IPS-18a (cell line): ENCODE data around the gene GPR119.
"Not testable (repeated sequence)": the region's sequence is repeated elsewhere in the genome, so short reads cannot be mapped to it uniquely, and the experiment has no call there.

Source experiments
- H3K27ac ChIP-seq: one replicate; pipeline ENCODE4 v1.5.1; 2013; ENCODE audit warnings: low read length
- H3K27me3 ChIP-seq: one replicate; pipeline ENCODE4 v1.6.1; 2013; ENCODE audit warnings: mild to moderate bottlenecking, low read length; ENCODE audit not compliant: control insufficient read depth, insufficient read depth
- H3K36me3 ChIP-seq: one replicate; pipeline ENCODE4 v1.6.1; 2013; ENCODE audit warnings: low read depth, low read length; ENCODE audit not compliant: control insufficient read depth
- H3K4me1 ChIP-seq: one replicate; pipeline ENCODE4 v1.6.1; 2013; ENCODE audit warnings: low read depth, low read length; ENCODE audit not compliant: control insufficient read depth
- H3K4me3 ChIP-seq: one replicate; pipeline ENCODE4 v1.5.1; 2013; ENCODE audit warnings: low read length
- H3K9ac ChIP-seq: one replicate; pipeline ENCODE4 v1.6.1; 2013; ENCODE audit warnings: mild to moderate bottlenecking, low read length, moderate library complexity
- H3K9me3 ChIP-seq: one replicate; pipeline ENCODE4 v1.6.1; 2013; ENCODE audit warnings: low read depth, low read length; ENCODE audit not compliant: control insufficient read depth

The GPR119 gene

DNA sequence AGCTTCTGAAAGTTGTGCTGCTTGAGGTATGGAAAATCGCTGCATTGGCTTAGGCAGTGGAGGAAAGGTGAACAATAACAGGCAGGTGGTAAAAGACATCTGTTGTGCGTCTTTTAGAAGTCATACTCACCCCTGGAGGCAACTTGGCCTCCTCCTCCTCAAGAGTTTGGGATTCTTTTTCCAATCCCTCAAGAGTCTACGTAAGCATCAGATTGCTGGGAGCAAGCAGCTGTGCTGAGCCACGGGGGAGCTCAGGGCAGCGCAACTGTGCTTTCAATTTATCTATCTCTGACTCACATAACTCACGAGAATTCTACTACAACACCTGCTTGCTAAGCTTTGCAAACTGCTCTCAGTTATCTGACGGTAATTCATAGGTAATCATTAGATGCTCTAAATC, 9.9 kb upstream of the GPR119 start:
- H3K36me3 ChIP-seq = no peaks in the 10 kb centered on the region
- no peaks in the 10 kb centered on the region for H3K27me3 ChIP-seq
- no peak overlapping the region for H3K27ac ChIP-seq
- H3K9me3 ChIP-seq = peaks cover 6% of the 10 kb centered on the region
- no peak overlapping the region for H3K4me3 ChIP-seq
- H3K9ac ChIP-seq = no peak overlapping the region
- no peaks in the 10 kb centered on the region for H3K4me1 ChIP-seq

DNA sequence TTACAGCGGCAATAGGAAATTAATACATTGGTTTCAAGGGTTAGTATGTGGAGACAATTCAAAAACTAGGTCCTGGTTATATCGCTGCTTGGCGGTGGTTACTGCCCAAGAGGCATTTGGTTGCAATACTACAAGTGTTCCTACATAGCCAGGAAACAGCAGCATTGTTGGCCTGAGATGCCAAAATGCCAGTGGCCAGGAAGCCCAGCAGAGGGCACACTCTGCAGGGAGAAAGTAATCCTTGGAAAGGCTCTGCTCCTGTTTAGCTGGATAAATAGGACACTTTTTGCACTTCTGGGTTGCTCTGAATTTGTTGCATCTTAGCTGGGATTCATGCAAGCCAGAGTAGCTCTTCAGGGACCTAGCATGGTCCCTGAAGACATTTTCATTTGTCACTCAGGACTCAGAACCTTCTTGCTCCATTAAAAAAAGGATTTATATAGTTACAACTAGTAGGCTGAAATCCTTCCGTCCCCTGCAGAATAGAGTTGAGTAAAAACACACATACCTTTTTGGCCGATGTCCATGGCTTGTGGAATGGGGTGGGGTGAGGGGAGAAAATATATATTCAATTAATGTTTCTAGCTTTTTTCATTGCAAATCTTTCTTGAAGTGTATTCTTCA, 8.1 kb upstream of the GPR119 start:
- Histone ChIP-seq H3K27me3 (no peaks in the 10 kb centered on the region), H3K4me3 (no peak overlapping the region)

DNA sequence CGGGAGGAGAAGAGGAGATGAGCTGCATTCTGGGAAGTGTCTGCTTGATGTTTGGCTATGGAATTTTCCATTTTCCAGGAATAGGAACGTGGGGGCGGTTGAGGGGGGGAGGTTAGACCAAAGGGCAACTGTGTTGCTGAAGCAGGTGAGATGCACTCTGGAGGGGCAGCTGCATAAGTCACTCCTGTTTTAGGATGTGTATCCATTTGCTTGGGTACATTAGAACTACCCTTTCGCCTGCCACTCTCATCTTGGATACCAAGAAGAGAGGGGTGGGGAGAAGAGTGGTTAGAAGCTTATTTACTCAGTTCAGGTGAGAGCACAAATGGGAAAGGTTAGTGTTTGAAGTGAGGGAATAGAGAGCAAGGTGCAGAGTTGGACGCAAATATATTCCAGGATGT, 934 bp upstream of the GPR119 start:
- no peaks in the 10 kb centered on the region for H3K36me3 ChIP-seq
- peaks cover 11% of the 10 kb centered on the region for H3K9me3 ChIP-seq
- H3K27ac ChIP-seq = no peak overlapping the region
- no peaks in the 10 kb centered on the region for H3K4me1 ChIP-seq
- H3K9ac ChIP-seq = no peak overlapping the region
- no peaks in the 10 kb centered on the region for H3K27me3 ChIP-seq
- no peak overlapping the region for H3K4me3 ChIP-seq

More for the DNA sequence above, 8.1 kb upstream of the GPR119 start:
- Histone ChIP-seq H3K4me1 (no peaks in the 10 kb centered on the region), H3K36me3 (no peaks in the 10 kb centered on the region), H3K9me3 (peaks cover 2% of the 10 kb centered on the region), H3K9ac (no peak overlapping the region), H3K27ac (no peak overlapping the region)

DNA sequence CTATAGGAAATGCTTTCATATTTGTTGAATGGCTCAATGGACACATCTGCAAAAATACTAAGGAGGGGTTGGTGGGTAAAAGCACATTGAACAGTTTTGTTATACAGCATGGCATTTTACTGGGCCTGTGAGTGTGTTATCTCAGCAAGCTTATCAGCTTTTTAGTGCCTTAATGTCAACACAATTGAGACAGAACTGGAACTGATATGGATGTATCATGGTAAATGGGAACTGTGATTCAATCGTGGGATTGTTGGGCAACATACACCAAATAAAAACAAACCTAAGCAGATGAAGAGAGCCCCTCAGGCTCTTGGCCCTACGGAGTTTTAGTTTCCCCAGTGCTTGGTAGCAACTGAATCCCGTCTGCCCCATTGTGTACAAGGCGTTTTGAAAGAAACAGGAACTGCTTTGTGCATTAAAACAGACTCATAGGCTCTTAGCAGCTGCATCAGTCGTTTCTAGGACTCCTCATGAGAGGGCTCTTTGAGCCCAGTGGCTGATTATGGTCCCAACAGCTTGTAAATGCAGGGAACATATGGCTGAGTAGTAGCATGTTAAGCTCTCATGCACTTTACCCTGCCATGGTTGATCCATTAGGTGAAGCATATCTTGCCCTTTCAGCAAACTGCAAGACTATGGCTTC, 7.3 kb downstream of the GPR119 start:
- Histone ChIP-seq H3K36me3 (no peaks in the 10 kb centered on the region), H3K4me3 (no peak overlapping the region), H3K9ac (no peak overlapping the region), H3K9me3 (peaks cover 19% of the 10 kb centered on the region), H3K27me3 (no peaks in the 10 kb centered on the region), H3K4me1 (no peaks in the 10 kb centered on the region), H3K27ac (no peak overlapping the region)

DNA sequence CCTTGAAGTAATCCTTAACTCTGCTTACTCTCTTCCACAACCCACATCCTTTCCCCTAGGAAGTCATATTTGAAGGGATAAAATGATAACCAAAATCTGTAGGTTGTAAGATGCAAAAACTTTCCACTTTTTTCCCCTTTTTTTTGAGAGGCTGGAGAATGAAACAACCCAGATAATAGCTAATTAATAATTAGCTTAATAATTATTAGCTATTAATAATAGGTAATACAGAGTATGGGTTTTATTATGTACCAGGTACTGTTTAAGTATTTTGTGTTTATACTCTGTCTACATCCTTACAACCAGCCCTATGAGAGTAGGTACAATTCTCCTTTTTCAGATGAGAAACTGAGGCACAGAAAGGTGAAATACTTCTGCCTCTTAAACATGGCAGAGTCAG, 9.4 kb downstream of the GPR119 start:
- H3K9me3 ChIP-seq = peaks cover 24% of the 10 kb centered on the region
- no peaks in the 10 kb centered on the region for H3K36me3 ChIP-seq
- H3K4me1 ChIP-seq = no peaks in the 10 kb centered on the region
- no peak overlapping the region for H3K4me3 ChIP-seq
- no peaks in the 10 kb centered on the region for H3K27me3 ChIP-seq
- no peak overlapping the region for H3K9ac ChIP-seq
- no peak overlapping the region for H3K27ac ChIP-seq

DNA sequence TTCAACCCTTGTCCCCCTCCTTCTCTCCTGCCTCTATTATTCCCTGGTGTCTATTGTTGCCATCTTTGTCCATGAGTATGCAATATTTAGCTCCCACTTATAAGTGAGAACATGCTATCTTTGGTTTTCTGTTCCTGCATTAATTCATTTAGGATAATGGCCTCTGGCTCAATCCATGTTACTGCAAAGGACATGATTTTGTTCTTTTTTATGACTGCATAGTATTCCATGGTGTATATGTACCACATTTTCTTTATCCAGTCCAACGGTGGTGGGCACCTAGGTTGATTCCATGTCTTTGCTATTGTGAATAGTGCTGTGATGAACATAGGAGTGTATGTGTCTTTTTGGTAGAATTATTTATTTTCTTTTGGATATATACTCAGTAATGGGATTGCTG, 33.4 kb downstream of the GPR119 start:
- H3K27me3 ChIP-seq, H3K9me3 ChIP-seq, H3K4me1 ChIP-seq, H3K9ac ChIP-seq, H3K4me3 ChIP-seq, H3K27ac ChIP-seq, H3K36me3 ChIP-seq: not testable (repeated sequence)

DNA sequence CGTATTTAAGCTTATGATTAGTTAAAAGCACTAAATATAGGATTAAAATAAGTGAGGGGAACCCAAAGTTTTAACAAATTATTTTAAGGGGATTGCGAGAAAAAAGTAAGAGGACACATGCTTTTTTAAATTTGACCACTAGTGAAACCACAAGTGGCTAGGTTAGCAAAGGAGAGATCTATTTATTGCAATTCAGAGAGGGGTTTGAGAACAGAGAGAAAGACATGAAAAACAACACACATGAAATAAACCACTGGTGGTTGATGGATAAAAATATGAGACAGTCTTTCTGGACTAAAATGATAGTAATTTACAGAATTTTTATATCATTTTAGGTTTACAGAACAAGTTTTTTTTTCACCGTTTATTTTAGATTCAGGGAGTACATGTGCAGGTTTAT, 33.9 kb downstream of the GPR119 start:
- H3K4me1 ChIP-seq = no peaks in the 10 kb centered on the region
- no peak overlapping the region for H3K9ac ChIP-seq
- H3K27me3 ChIP-seq = no peaks in the 10 kb centered on the region
- peaks cover 8% of the 10 kb centered on the region for H3K9me3 ChIP-seq
- no peak overlapping the region for H3K27ac ChIP-seq
- no peak overlapping the region for H3K4me3 ChIP-seq
- H3K36me3 ChIP-seq = no peaks in the 10 kb centered on the region

DNA sequence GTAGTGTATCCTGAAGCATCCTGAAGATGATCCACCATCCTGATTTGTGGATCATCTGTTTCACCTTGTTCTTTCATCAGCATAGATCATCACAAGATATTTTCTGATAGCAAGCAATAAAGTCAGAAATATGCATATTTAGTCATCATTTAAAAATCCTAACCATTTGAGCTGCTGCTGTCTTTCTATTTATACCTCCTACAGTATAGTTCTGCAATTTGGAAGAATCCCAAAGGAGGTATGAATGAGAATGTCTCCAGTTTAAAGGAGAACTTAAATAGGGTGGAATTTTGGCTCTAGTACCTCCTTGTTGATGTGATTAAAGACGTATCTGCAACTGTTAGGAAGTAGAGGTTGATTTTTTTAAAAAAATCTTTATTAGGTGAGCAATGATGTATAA, 38.2 kb downstream of the GPR119 start:
- Histone ChIP-seq H3K4me3 (no peak overlapping the region), H3K9me3 (peaks cover 14% of the 10 kb centered on the region), H3K9ac (no peak overlapping the region), H3K36me3 (no peaks in the 10 kb centered on the region), H3K4me1 (no peaks in the 10 kb centered on the region), H3K27me3 (no peaks in the 10 kb centered on the region), H3K27ac (no peak overlapping the region)

DNA sequence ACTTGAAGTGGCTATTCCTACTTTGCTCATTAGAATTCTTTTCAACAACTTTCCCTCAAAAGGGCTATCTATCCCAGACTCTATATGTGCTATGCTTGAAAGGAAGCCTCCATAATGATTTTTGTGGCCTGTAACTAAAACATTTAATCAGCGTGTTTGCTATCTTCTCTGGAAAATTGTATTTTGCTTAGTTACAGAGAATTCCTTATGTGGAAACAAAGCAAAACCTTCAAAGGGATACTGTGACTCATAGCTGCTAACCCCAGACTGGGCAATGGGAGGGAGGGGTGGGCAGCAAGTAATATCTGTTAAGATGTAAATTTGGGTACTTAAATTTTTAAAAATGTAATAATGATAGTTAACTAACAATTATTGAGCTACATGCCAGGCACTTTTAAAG, 42.1 kb downstream of the GPR119 start:
- H3K9me3 ChIP-seq = peaks cover 14% of the 10 kb centered on the region
- no peaks in the 10 kb centered on the region for H3K36me3 ChIP-seq
- H3K4me3 ChIP-seq = no peak overlapping the region
- H3K27me3 ChIP-seq = no peaks in the 10 kb centered on the region
- H3K27ac ChIP-seq = no peak overlapping the region
- no peak overlapping the region for H3K9ac ChIP-seq
- H3K4me1 ChIP-seq = no peaks in the 10 kb centered on the region

DNA sequence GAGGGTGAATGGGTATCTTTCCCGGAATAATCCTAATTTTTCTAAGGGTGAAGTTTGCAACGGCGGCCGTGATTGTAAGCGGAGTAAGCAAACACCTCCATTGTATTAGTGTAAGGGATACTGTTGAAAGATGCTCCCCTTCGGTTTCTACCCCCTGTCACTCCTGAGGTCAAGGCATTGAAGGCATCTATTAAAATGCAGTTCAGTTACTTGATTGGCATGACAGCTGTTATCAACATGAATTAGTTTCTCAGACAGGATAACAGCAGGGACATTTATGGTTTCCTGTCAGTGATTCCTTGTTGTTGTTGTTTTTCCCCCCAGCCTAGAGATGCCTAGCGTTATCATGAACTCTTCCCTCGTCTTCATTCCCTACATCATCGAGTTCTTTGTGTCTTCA, 45.2 kb downstream of the GPR119 start:
- Histone ChIP-seq H3K27ac (no peak overlapping the region), H3K9me3 (peaks cover 4% of the 10 kb centered on the region), H3K36me3 (no peaks in the 10 kb centered on the region), H3K4me1 (no peaks in the 10 kb centered on the region), H3K9ac (peak overlapping the region; percentile 59), H3K27me3 (no peaks in the 10 kb centered on the region), H3K4me3 (peak overlapping the region; percentile 62)

DNA sequence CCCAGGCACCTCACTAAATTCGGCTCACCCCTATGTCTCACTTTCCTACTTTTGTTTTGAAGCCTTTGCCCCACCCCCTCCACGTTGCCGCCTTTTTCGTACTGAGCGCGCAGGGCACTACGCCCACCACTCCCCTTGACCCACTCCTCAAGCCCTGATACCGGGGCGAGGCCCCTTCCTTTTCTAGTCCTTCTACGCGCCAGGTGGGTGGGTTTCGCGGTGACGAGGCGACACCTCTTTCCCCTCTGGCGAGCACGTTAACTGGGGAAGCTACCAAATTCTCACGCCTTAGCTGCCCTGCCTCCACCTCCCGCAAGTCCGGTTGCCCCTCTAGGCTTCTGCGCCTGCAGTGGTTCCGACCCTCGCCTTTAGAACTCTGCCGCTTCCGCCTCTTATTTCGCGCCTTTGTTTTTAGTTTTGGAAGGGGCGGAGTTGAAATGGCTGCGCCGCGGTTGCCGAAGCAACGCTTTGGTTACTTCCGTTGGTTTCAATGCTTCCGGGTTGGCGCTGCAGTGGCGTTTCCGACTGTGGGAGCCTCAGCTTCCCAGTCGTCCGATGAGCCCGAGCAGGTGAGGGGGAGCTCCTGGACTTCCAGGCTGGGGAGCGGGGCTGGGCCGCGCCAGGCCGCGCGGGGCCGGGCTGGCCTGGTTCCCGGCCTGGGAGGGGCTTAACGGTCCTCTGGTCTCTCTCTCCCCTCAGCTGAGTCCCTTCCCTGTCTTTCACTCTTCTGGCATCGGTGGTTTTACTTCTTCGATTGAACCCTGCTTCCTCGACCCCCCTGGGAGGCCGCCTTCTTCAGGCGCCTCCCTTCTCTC, 45.9 kb downstream of the GPR119 start, which contains the start of gene SLC25A14:
TSS of gene SLC25A14 (plus strand) at position 512 of the 815 bp plus-strand sequence. CDS start 360 bp downstream, outside the sequence.
- peak within 1 kb of the TSS; percentile 62 for H3K4me3 ChIP-seq
- H3K9ac ChIP-seq = peak within 1 kb of the TSS; percentile 59
- no peaks in the 10 kb centered on the region for H3K36me3 ChIP-seq
- no peaks in the 10 kb centered on the region for H3K27me3 ChIP-seq
- H3K27ac ChIP-seq = peak within 1 kb of the TSS; percentile 57
- no peaks in the 10 kb centered on the region for H3K4me1 ChIP-seq
- peaks cover 6% of the 10 kb centered on the region for H3K9me3 ChIP-seq
